COLO829 (cell line): Measurements from ENCODE around the gene POLE3.
A peak's percentile ranks its signal among the peaks of the same experiment; 100 is the strongest.
"Not testable (repeated sequence)": the region's sequence is repeated elsewhere in the genome, so short reads cannot be mapped to it uniquely, and the experiment has no call there.

Source experiments
- DNase-seq: peaks from one replicate; pipeline ENCODE4 v3.0.0; 2012; ENCODE audit warnings: low spot score

Gene POLE3

GRCh38 chr9:113403646-113404045, 6.8 kb downstream of the POLE3 start:
- DNase-seq: no peak

GRCh38 chr9:113401027-113401792, 9.3 kb downstream of the POLE3 start, which contains the start of gene ALAD:
TSS of gene ALAD (minus strand) at chr9:113401284. CDS start at chr9:113393559, 7,725 bp downstream.
- DNase-seq: peak; percentile 98

GRCh38 chr9:113399646-113400200, 10.8 kb downstream of the POLE3 start:
- DNase-seq: no peak

- DNase-seq: no peak
These were observed 11.7 kb downstream of the POLE3 start for GRCh38 chr9:113398796-113399195.

- DNase-seq: no peak
These were observed 13.3 kb downstream of the POLE3 start for GRCh38 chr9:113397203-113397631.

- no peak for DNase-seq
These were observed 15.2 kb downstream of the POLE3 start for GRCh38 chr9:113395000-113395861.

- no peak for DNase-seq
These were observed 17.2 kb downstream of the POLE3 start for GRCh38 chr9:113393281-113393680.

- no peak for DNase-seq
These were observed 18.6 kb downstream of the POLE3 start for GRCh38 chr9:113391917-113392316.

GRCh38 chr9:113390192-113390960, 20.1 kb downstream of the POLE3 start:
- DNase-seq: no peak

- DNase-seq: no peak
These were observed 21.0 kb downstream of the POLE3 start for GRCh38 chr9:113389451-113389850.

- no peak for DNase-seq
These were observed 21.6 kb downstream of the POLE3 start for GRCh38 chr9:113388833-113389232.

GRCh38 chr9:113387560-113388230, 22.8 kb downstream of the POLE3 start:
- DNase-seq: no peak

GRCh38 chr9:113386571-113387393, 23.7 kb downstream of the POLE3 start:
- no peak for DNase-seq

GRCh38 chr9:113381909-113382411, 28.5 kb downstream of the POLE3 start:
- DNase-seq: no peak

GRCh38 chr9:113381441-113381840, 29.0 kb downstream of the POLE3 start:
- DNase-seq: not testable (repeated sequence)

- no peak for DNase-seq
These were observed 29.6 kb downstream of the POLE3 start for GRCh38 chr9:113380869-113381378.

- not testable (repeated sequence) for DNase-seq
These were observed 30.7 kb downstream of the POLE3 start for GRCh38 chr9:113379829-113380210.

GRCh38 chr9:113379094-113379828, 31.2 kb downstream of the POLE3 start:
- DNase-seq: not testable (repeated sequence)
